PC-9 (cell line): ENCODE measurements around the gene PRR15. TPM values are rescaled to one million over a fixed set of nuclear protein-coding genes. Genes with fewer than 3 reads are reported as not detected.

ENCODE experiments used
- Bru-seq: library from RNA; stranded (reverse); fragments of 400-500 nt; gene quantifications from one replicate; lab custom pipeline; 2021; lab: Mats Ljungman, UMichigan
- BruChase-seq, 2 experiments: library from RNA; stranded (reverse); fragments of 400-500 nt; gene quantifications; one replicate each; lab custom pipeline; 2021; lab: Mats Ljungman, UMichigan
- BruUV-seq: library from RNA; stranded (reverse); fragments of 400-500 nt; replicated peaks from 2 replicates; lab custom pipeline; 2021; lab: Mats Ljungman, UMichigan
- CTCF ChIA-PET: fragments of 300-600 bp; sonication (Branson Sonifier 250); formaldehyde crosslinking; loops from one replicate; lab custom pipeline; 2022; ENCODE audit warnings: antibody characterized with exemption; lab: Charles Lee
- POLR2A ChIA-PET: fragments of 300-600 bp; sonication (Branson Sonifier 250); formaldehyde crosslinking; loops from one replicate; lab custom pipeline; 2022; ENCODE audit warnings: antibody characterized with exemption; ENCODE audit not compliant: unreplicated experiment; lab: Charles Lee
- DNase-seq, 2 experiments: peaks; one replicate each; pipeline versions ENCODE4 v3.0.0 to v3.0.0-alpha.2; 2015 to 2022; ENCODE audit warnings: mixed read lengths in 1 of 2
- H2AFZ ChIP-seq: fragments of 200-600 bp; sonication (generic); 2 replicates; pipeline ENCODE4 v1.8.1; 2017; ENCODE audit warnings: antibody characterized with exemption
- H3F3A ChIP-seq: fragments of 200-600 bp; sonication (generic); 2 replicates; pipeline ENCODE4 v1.8.1; 2017; ENCODE audit warnings: antibody characterized with exemption, mild to moderate bottlenecking, low read depth; ENCODE audit not compliant: insufficient read depth
- H3K27ac ChIP-seq: fragments of 200-600 bp; sonication (generic); 2 replicates; pipeline ENCODE4 v1.6.1; 2016; ENCODE audit warnings: mixed run types
- H3K27me3 ChIP-seq: fragments of 200-600 bp; sonication (generic); 2 replicates; pipeline ENCODE4 v1.6.1; 2016; ENCODE audit warnings: low read depth, mixed run types; ENCODE audit not compliant: insufficient read depth
- H3K36me3 ChIP-seq: fragments of 200-600 bp; sonication (generic); 2 replicates; pipeline ENCODE4 v1.6.1; 2016; ENCODE audit warnings: low read depth, mixed run types
- H3K4me1 ChIP-seq: fragments of 200-600 bp; sonication (generic); replicated peaks from 2 replicates; pipeline ENCODE4 v1.6.1; 2016; ENCODE audit warnings: mixed run types; ENCODE audit not compliant: insufficient read depth
- H3K4me2 ChIP-seq: fragments of 200-600 bp; sonication (generic); 2 replicates; pipeline ENCODE4 v1.6.1; 2017; ENCODE audit warnings: mixed run types
- H3K4me3 ChIP-seq: fragments of 200-600 bp; sonication (generic); 2 replicates; pipeline ENCODE4 v1.6.1; 2016; ENCODE audit warnings: mixed run types
- H3K79me2 ChIP-seq: fragments of 200-600 bp; sonication (generic); 2 replicates; pipeline ENCODE4 v1.6.1; 2017; ENCODE audit warnings: low read depth, mixed run types
- H3K9me2 ChIP-seq: fragments of 200-600 bp; sonication (generic); 2 replicates; pipeline ENCODE4 v1.8.1; 2017; ENCODE audit warnings: mild to moderate bottlenecking; ENCODE audit not compliant: insufficient read depth
- H3K9me3 ChIP-seq: fragments of 200-600 bp; sonication (generic); 2 replicates; pipeline ENCODE4 v1.8.1; 2016; ENCODE audit warnings: low read depth; ENCODE audit not compliant: insufficient read depth
- H4K20me1 ChIP-seq: fragments of 200-600 bp; sonication (generic); 2 replicates; pipeline ENCODE4 v1.8.1; 2017; ENCODE audit not compliant: insufficient read depth
- EZH2 ChIP-seq: fragments of 200-600 bp; sonication (generic); IDR thresholded peaks from 2 replicates; pipeline ENCODE4 v1.8.0; 2017; ENCODE audit warnings: antibody characterized with exemption, low read depth
- intact Hi-C: fragments of 100-400 bp; cut with micrococcal nuclease; formaldehyde crosslinking; loops from one replicate; pipeline ENCODE4 v1.10.0; 2022; ENCODE audit not compliant: unreplicated experiment
- long read RNA-seq: library from polyadenylated mRNA; stranded (forward); transcript quantifications from one replicate; pipeline ENCODE4 v2.0.0, GENCODE V29; 2022
- total RNA-seq: library from RNA; stranded (reverse); gene quantifications from 2 replicates; pipeline ENCODE4 v1.2.3, GENCODE V29; 2021
- TF ChIP-seq, protein P1 (sequence below): fragments of 200-600 bp; sonication (generic); conservative IDR thresholded peaks from 2 replicates; pipeline ENCODE4 v1.6.1; 2017; ENCODE audit warnings: mixed run types, antibody characterized with exemption, mild to moderate bottlenecking, moderate library complexity

Gene PRR15, protein sequence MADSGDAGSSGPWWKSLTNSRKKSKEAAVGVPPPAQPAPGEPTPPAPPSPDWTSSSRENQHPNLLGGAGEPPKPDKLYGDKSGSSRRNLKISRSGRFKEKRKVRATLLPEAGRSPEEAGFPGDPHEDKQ
- total RNA-seq (64.9 and 71.6 TPM in 2 replicates), Bru-seq, nascent RNA (percentile 94 among the genes with signal in this experiment), BruChase-seq, experiment 1, labeled RNA remaining after a 2-hour chase (percentile 97 among the genes with signal in this experiment), BruChase-seq, experiment 2, labeled RNA remaining after a 6-hour chase (percentile 84 among the genes with signal in this experiment)
- long read RNA-seq, transcript PRR15-202 (2 exons, 503 nt): minor isoform, 12 of 104 reads
- long read RNA-seq, transcript PRR15-201 (2 exons, 1,678 nt): major isoform, 74 of 104 reads
- long read RNA-seq, partial matches to known transcripts: 7 of 104 reads
- long read RNA-seq, other reads (novel, unspliced or antisense): 11 of 104 reads

DNA sequence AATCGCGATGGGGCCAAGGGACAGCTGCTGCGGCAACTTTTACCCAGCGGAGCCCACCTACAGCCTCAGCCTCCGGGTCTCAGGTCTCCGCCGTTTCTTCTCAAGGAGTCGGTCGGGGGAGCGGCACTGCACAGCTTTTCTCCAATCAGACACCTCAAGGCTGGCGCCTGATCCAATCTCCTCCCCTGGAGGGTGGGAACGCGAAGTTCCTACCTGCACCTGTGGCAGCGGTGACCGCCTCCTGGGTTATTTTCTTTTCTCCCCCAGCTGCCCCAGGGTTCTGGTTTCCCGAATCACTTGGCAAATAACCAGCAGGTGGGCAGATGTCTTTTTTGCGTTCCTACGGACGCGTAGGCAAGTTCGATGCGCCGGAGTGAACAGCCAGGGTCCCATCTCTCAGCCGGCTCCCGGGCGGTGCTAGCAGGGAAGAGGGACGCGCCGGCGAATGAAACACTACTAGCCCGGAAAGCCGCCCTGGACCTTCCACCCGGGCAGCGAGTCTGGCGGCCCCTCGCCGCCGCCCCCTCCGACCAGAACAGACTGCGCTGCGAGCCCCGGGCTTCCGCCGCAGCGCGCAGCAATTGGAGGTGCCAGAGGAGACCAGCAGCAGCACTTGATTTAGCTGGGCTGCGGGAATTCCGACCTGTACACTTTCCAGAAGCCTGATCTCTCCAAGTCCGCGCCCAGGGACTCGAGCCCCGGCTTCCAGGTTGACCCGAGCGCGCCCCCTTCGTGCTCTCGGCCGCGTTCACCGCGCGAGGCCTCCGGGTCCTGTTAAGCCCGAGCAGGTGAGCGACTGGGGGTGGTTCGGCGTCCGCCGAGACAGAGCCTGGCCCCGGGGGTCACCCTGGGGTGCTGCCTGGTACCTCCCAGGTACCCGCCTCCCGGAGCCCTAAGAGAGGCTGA is at the start of gene PRR15:
Gene PRR15, plus strand, starts transcription at position 246 of the 906 bp plus-strand sequence. CDS start 2,495 bp downstream, outside the sequence.
- POLR2A ChIA-PET: interaction anchor here (0.5 to 1.1 kb wide), 9 partner anchors 11 to 424 kb away, joined by 3 to 5 read pairs (median 4); no protein-coding TSS in a partner anchor
- intact Hi-C loops: loop anchor here (1.0 to 10.0 kb wide), 9 partner anchors 42 to 637 kb away; partner anchors contain the start of gene FKBP14
- CTCF ChIA-PET: no interaction called here

DNA sequence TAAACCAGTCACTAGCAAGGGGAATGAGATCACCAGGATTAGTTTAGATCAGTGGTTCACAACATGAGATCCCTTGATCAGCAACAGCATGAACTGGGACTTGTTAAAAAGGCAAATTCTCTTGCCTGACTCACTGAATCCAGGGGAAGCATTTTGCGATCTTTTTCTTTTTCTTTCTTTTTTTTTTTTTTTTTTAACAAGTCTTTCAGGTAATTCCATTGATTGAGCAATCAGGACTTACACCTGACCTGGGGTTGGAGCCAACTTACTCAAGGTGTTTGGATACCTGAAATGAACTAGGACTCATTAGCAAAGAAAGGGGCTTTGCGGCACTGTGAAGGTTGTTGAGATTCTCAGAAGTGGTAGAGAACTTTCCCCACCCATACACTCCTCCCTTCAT is 47.1 kb upstream of the PRR15 start:
- H3K27me3 ChIP-seq: no peaks in the 10 kb centered on the region
- TF ChIP-seq, protein P1, sequence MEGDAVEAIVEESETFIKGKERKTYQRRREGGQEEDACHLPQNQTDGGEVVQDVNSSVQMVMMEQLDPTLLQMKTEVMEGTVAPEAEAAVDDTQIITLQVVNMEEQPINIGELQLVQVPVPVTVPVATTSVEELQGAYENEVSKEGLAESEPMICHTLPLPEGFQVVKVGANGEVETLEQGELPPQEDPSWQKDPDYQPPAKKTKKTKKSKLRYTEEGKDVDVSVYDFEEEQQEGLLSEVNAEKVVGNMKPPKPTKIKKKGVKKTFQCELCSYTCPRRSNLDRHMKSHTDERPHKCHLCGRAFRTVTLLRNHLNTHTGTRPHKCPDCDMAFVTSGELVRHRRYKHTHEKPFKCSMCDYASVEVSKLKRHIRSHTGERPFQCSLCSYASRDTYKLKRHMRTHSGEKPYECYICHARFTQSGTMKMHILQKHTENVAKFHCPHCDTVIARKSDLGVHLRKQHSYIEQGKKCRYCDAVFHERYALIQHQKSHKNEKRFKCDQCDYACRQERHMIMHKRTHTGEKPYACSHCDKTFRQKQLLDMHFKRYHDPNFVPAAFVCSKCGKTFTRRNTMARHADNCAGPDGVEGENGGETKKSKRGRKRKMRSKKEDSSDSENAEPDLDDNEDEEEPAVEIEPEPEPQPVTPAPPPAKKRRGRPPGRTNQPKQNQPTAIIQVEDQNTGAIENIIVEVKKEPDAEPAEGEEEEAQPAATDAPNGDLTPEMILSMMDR: no peak
- no peak for TF ChIP-seq EZH2
- intact Hi-C loops: no loop called here
- H3K27ac ChIP-seq: no peak overlapping the region
- peaks cover 37% of the 10 kb centered on the region for H3K36me3 ChIP-seq
- POLR2A ChIA-PET: no interaction called here
- peak in 1 of 2 experiments; percentile 71 for DNase-seq
- H2AFZ ChIP-seq: no peak overlapping the region
- H3K4me2 ChIP-seq: no peak overlapping the region; the same call in 1 of the 2 replicates
- CTCF ChIA-PET: no interaction called here
- no peaks in the 10 kb centered on the region for H3K9me3 ChIP-seq
- BruUV-seq: no TSS peak
- H3K4me1 ChIP-seq: peaks cover 13% of the 10 kb centered on the region
- H3K4me3 ChIP-seq: no peak overlapping the region
- H3K79me2 ChIP-seq: no peaks in the 10 kb centered on the region
- H3K9me2 ChIP-seq: peaks cover 3% of the 10 kb centered on the region; the same call in 1 of the 2 replicates
- 0 out of 2 replicates have a peak, but pooled peaks cover 5% of the 10 kb centered on the region for H3F3A ChIP-seq
- H4K20me1 ChIP-seq: no peaks in the 10 kb centered on the region

More for the DNA sequence above, at the start of gene PRR15:
- H3F3A ChIP-seq: peaks cover 45% of the 10 kb centered on the region
- TF ChIP-seq EZH2: no peak
- TF ChIP-seq, protein P1: peak; percentile 38
- TSS peak; percentile 53 for BruUV-seq
- H3K4me3 ChIP-seq: peak within 1 kb of the TSS; percentile 72
- no peaks in the 10 kb centered on the region for H3K9me2 ChIP-seq
- DNase-seq: peak; percentile 95 to 96
- peaks cover 16% of the 10 kb centered on the region; the same call in 1 of the 2 replicates for H3K9me3 ChIP-seq
- peak within 1 kb of the TSS; percentile 92 for H3K27ac ChIP-seq
- H3K4me2 ChIP-seq: peak within 1 kb of the TSS; percentile 91
- H4K20me1 ChIP-seq: no peaks in the 10 kb centered on the region
- H3K79me2 ChIP-seq: peaks cover 78% of the 10 kb centered on the region
- H3K36me3 ChIP-seq: peaks cover 39% of the 10 kb centered on the region
- no peaks in the 10 kb centered on the region for H3K27me3 ChIP-seq
- peaks cover 44% of the 10 kb centered on the region for H3K4me1 ChIP-seq
- peak within 1 kb of the TSS; percentile 84 for H2AFZ ChIP-seq

DNA sequence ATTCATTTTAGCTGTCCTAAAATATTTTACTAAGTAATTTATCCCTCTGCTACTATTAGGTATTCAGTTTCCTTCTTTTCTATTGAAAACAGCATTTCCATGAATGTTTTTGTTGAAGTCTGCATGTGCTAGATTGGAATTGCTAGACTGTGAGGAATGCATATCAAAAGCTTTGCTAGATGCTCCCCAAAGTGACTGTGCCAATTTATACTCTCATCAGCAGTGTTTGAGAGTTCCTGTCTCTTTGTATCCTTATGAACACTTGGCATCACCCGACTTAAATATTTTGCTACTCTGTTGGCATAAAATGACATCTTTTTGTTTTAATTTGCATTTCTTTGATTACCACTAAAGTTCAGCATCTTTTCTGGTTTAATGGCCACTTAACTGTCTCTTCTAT is 45.0 kb upstream of the PRR15 start:
- H3K27me3 ChIP-seq: no peaks in the 10 kb centered on the region
- ChIA-PET CTCF (no interaction called here), POLR2A (no interaction called here)
- peaks cover 16% of the 10 kb centered on the region for H3K36me3 ChIP-seq
- H3K79me2 ChIP-seq: no peaks in the 10 kb centered on the region
- no peak overlapping the region for H2AFZ ChIP-seq
- H3K27ac ChIP-seq: no peak overlapping the region
- H3K4me3 ChIP-seq: no peak overlapping the region
- no peaks in the 10 kb centered on the region for H4K20me1 ChIP-seq
- H3K4me1 ChIP-seq: peaks cover 13% of the 10 kb centered on the region
- peaks cover 3% of the 10 kb centered on the region; the same call in 1 of the 2 replicates for H3K9me2 ChIP-seq
- TF ChIP-seq, protein P1: no peak
- TF ChIP-seq EZH2: no peak
- no peaks in the 10 kb centered on the region for H3K9me3 ChIP-seq
- no peak for DNase-seq
- no peak overlapping the region for H3K4me2 ChIP-seq
- intact Hi-C loops: no loop called here
- 0 out of 2 replicates have a peak, but pooled peaks cover 5% of the 10 kb centered on the region for H3F3A ChIP-seq
- no TSS peak for BruUV-seq
